ENCODE data around the gene LPP.

- TF ChIP-seq POLR2A (IDR thresholded peaks at IDR 0.05; ENCODE audit: low read depth, low read length) (no peak), POLR2AphosphoS5 (IDR thresholded peaks at IDR 0.05; ENCODE audit: low read depth, low read length) (no peak), TAF1 (IDR thresholded peaks at IDR 0.05; ENCODE audit: low read depth, low read length) (no peak), PAX5 (IDR thresholded peaks at IDR 0.05; ENCODE audit: insufficient read depth, low read length, severe bottlenecking) (no peak), POU2F2 (IDR thresholded peaks at IDR 0.05; ENCODE audit: low read depth, low read length) (no peak), SPI1 (IDR thresholded peaks at IDR 0.05; ENCODE audit: low read depth, low read length) (no peak)
Observed at GRCh38 chr3:188279502-188280335, 125.8 kb downstream of the LPP start.

Measured in GM12891 (cell line).